Neuronal stem cell (in vitro differentiated cells): ENCODE data around the gene PIGR.

Source experiments
- DNase-seq: peaks from one replicate; pipeline ENCODE4 v3.0.0-alpha.2; 2013; ENCODE audit warnings: low spot score
- H2AFZ ChIP-seq: one replicate; pipeline ENCODE4 v1.6.1; 2013; ENCODE audit warnings: mild to moderate bottlenecking, low read length, inconsistent platforms
- H2AK5ac ChIP-seq: 2 replicates; pipeline ENCODE4 v1.6.1; 2013; ENCODE audit warnings: low read depth, mild to moderate bottlenecking, inconsistent platforms, low read length, moderate library complexity, mixed read lengths
- H2BK120ac ChIP-seq: 2 replicates; pipeline ENCODE4 v1.6.1; 2013; ENCODE audit warnings: low read depth, mild to moderate bottlenecking, inconsistent platforms, low read length, moderate library complexity, mixed read lengths
- H2BK12ac ChIP-seq: one replicate; pipeline ENCODE4 v1.6.1; 2013; ENCODE audit warnings: low read length, inconsistent platforms
- H2BK15ac ChIP-seq: 2 replicates; pipeline ENCODE4 v1.6.1; 2013; ENCODE audit warnings: mild to moderate bottlenecking, low read length, inconsistent platforms, mixed read lengths
- H2BK5ac ChIP-seq: one replicate; pipeline ENCODE4 v1.6.1; 2013; ENCODE audit warnings: inconsistent platforms, mild to moderate bottlenecking, low read length, moderate library complexity
- H3K14ac ChIP-seq: one replicate; pipeline ENCODE4 v1.6.1; 2013; ENCODE audit warnings: low read length, inconsistent platforms
- H3K18ac ChIP-seq: 2 replicates; pipeline ENCODE4 v1.6.1; 2013; ENCODE audit warnings: low read length, inconsistent platforms
- H3K23ac ChIP-seq: 2 replicates; pipeline ENCODE4 v1.6.1; 2013; ENCODE audit warnings: low read depth, mild to moderate bottlenecking, mixed read lengths, low read length, inconsistent platforms; ENCODE audit not compliant: poor library complexity
- H3K27ac ChIP-seq: replicated peaks from 3 replicates; pipeline ENCODE4 v1.5.1; 2013; ENCODE audit warnings: low read length, inconsistent platforms
- H3K27me3 ChIP-seq, 3 experiments: 2 replicates each; pipeline ENCODE4 v1.6.1; 2013; ENCODE audit warnings: low read length in 3 of 3, mild to moderate bottlenecking in 2 of 3, inconsistent platforms in 1 of 3, low read depth in 1 of 3, mixed read lengths in 1 of 3, moderate library complexity in 1 of 3; ENCODE audit not compliant: control insufficient read depth in 3 of 3, insufficient read depth in 3 of 3
- H3K36me3 ChIP-seq, 2 donors: replicated peaks in 1 of 2; 2 replicates each; pipeline ENCODE4 v1.6.1; 2013; ENCODE audit warnings: low read length in 2 of 2; ENCODE audit not compliant: control insufficient read depth in 2 of 2, insufficient read depth in 2 of 2
- H3K4ac ChIP-seq: 2 replicates; pipeline ENCODE4 v1.6.1; 2013; ENCODE audit warnings: inconsistent platforms, mild to moderate bottlenecking, low read length, moderate library complexity
- H3K4me1 ChIP-seq, 2 donors: 1 replicate in 1 of 2; 2 replicates in 1 of 2; pipeline ENCODE4 v1.6.1; 2013; ENCODE audit warnings: low read length in 2 of 2, low read depth in 1 of 2; ENCODE audit not compliant: control insufficient read depth in 2 of 2, insufficient read depth in 1 of 2
- H3K4me2 ChIP-seq: one replicate; pipeline ENCODE4 v1.6.1; 2013; ENCODE audit warnings: mild to moderate bottlenecking, low read length, inconsistent platforms; ENCODE audit not compliant: insufficient read depth, poor library complexity, severe bottlenecking
- H3K4me3 ChIP-seq, 2 donors: 2 replicates each; pipeline ENCODE4 v1.5.1; 2013; ENCODE audit warnings: low read length in 2 of 2, mild to moderate bottlenecking in 2 of 2, inconsistent platforms in 1 of 2, moderate library complexity in 1 of 2
- H3K79me1 ChIP-seq: one replicate; pipeline ENCODE4 v1.6.1; 2013; ENCODE audit warnings: low read depth, mild to moderate bottlenecking, inconsistent platforms, low read length, moderate library complexity
- H3K9ac ChIP-seq: one replicate; pipeline ENCODE4 v1.6.1; 2013; ENCODE audit warnings: mild to moderate bottlenecking, low read depth, low read length, inconsistent platforms; ENCODE audit not compliant: poor library complexity
- H3K9me3 ChIP-seq, 2 donors: replicated peaks in 1 of 2; 2 replicates each; pipeline versions ENCODE3 to v1.6.1; 2013; ENCODE audit warnings: low read length in 2 of 2, mild to moderate bottlenecking in 2 of 2, inconsistent platforms in 1 of 2, low read depth in 1 of 2, mixed read lengths in 1 of 2, moderate library complexity in 1 of 2; ENCODE audit not compliant: control insufficient read depth in 2 of 2, insufficient read depth in 1 of 2
- H4K8ac ChIP-seq: one replicate; pipeline ENCODE4 v1.6.1; 2013; ENCODE audit warnings: low read depth, mild to moderate bottlenecking, inconsistent platforms, low read length, moderate library complexity
- H4K91ac ChIP-seq: one replicate; pipeline ENCODE4 v1.6.1; 2013; ENCODE audit warnings: low read length, low read depth, mild to moderate bottlenecking, inconsistent platforms; ENCODE audit not compliant: poor library complexity
- WGBS, 2 donors: extraction: QIAGEN DNeasy Blood & Tissue Kit; methylation state at CpG; one replicate each; pipeline ENCODE4 v1.1.7; 2013; ENCODE audit warnings: missing lambda C conversion rate in 2 of 2, mixed read lengths in 1 of 2; ENCODE audit not compliant: insufficient read length in 2 of 2, insufficient replicate concordance in 1 of 2; ENCODE audit errors: extremely low coverage in 2 of 2; 5-methylcytosine and 5-hydroxymethylcytosine counted together

Gene PIGR

DNA sequence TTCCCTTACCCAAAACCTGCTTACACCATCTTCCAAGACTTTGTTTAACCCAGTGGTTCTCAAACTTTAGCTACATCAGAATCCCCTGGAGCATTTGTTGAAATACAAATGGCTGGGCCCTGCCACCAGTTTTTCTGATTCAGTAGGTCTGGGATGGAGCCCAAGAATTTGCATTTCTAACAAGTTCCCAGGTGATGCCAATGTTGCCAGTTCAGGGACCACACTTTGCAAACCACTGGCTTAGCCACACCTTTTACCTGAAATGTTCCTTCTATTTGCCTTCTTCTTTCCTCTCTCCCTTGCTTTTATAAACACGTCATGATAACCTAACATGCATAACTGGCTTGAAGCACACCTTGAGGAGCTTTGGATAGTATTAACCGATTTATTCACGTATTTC is 40.1 kb upstream of the PIGR start:
- no peaks in the 10 kb centered on the region for H3K79me1 ChIP-seq
- H3K4ac ChIP-seq, result no peak overlapping the region
- H2BK15ac ChIP-seq, result no peak overlapping the region
- DNase-seq, result no peak
- no peak overlapping the region for H2AK5ac ChIP-seq
- H3K9me3 ChIP-seq, result no peaks in the 10 kb centered on the region
- H3K27ac ChIP-seq, result no peak overlapping the region
- no peak overlapping the region for H2BK12ac ChIP-seq
- WGBS, 2 donors, result 100% methylated on average over 1 of the region's 3 CpGs; no CpG with 5 or more reads in 1 of the 2 donors
- H3K4me2 ChIP-seq, result no peak overlapping the region
- H3K18ac ChIP-seq, result no peak overlapping the region
- H3K4me1 ChIP-seq, result peaks cover 0 to 2% of the 10 kb centered on the region in 2 donors
- no peaks in the 10 kb centered on the region for H3K36me3 ChIP-seq
- no peak overlapping the region for H2AFZ ChIP-seq
- no peak overlapping the region for H3K23ac ChIP-seq
- no peak overlapping the region for H3K9ac ChIP-seq
- H4K8ac ChIP-seq, result no peak overlapping the region
- H3K4me3 ChIP-seq, result no peak overlapping the region
- H4K91ac ChIP-seq, result no peak overlapping the region
- no peak overlapping the region for H2BK5ac ChIP-seq
- no peak overlapping the region for H3K14ac ChIP-seq
- peaks cover 0 to 24% (median 0%) of the 10 kb centered on the region in 3 experiments for H3K27me3 ChIP-seq
- no peak overlapping the region for H2BK120ac ChIP-seq

DNA sequence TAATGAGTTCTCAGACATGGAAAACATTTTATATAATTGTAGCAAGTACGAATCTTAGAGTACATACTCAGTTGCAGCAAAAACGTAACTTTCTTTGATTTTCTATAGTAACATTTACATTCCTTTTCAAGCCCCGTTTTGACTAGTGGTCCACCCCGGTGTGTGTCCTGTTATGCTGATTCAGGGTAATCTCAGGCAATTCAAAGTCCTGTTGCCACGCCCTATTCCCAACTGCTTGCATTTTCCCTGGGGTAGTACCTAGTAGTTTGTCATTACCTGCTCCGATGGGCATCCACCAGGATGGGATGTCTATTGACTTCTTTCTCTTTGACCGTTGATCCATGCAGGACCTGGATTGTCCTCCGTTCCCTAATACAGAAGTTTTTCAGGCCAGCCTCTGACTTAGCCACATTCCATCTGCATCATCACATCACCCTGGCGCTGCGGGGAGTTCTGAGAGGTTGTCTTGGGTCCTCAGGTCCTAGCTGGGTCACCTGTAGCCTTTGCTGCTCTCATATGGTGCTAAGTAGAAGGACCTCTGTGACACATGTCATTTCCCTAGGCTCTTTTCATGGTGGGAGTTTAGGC is 39.0 kb upstream of the PIGR start:
- Histone ChIP-seq H3K4me2 (no peak overlapping the region), H3K36me3 (no peaks in the 10 kb centered on the region), H3K27me3 (peaks cover 0 to 21% (median 0%) of the 10 kb centered on the region in 3 experiments), H2AFZ (no peak overlapping the region), H3K4ac (no peak overlapping the region), H3K4me1 (peaks cover 0 to 2% of the 10 kb centered on the region in 2 donors), H3K79me1 (no peaks in the 10 kb centered on the region), H3K23ac (no peak overlapping the region), H4K91ac (no peak overlapping the region), H3K27ac (no peak overlapping the region), H2BK15ac (no peak overlapping the region), H3K18ac (no peak overlapping the region), H3K14ac (no peak overlapping the region), H4K8ac (no peak overlapping the region), H2BK5ac (no peak overlapping the region), H2BK120ac (no peak overlapping the region), H3K9ac (no peak overlapping the region), H2BK12ac (no peak overlapping the region), H2AK5ac (no peak overlapping the region), H3K4me3 (no peak overlapping the region), H3K9me3 (no peaks in the 10 kb centered on the region)
- no peak for DNase-seq
- no CpG with 5 or more reads among the region's 10 CpGs for WGBS, 2 donors

GRCh38 chr1:206982216-206982615 is 36.0 kb upstream of the PIGR start:
- WGBS, 2 donors, result no CpG with 5 or more reads among the region's 4 CpGs
- Histone ChIP-seq H3K36me3 (no peaks in the 10 kb centered on the region), H3K9ac (no peak overlapping the region), H3K4me3 (no peak overlapping the region), H3K79me1 (no peaks in the 10 kb centered on the region), H3K18ac (no peak overlapping the region), H2BK12ac (no peak overlapping the region), H3K27ac (no peak overlapping the region), H3K27me3 (peaks cover 0 to 9% (median 0%) of the 10 kb centered on the region in 3 experiments), H3K23ac (no peak overlapping the region), H3K4me1 (peaks cover 0 to 2% of the 10 kb centered on the region in 2 donors), H3K4ac (no peak overlapping the region), H4K91ac (no peak overlapping the region), H2BK5ac (no peak overlapping the region), H2AK5ac (no peak overlapping the region), H2BK15ac (no peak overlapping the region), H2BK120ac (no peak overlapping the region), H4K8ac (no peak overlapping the region), H3K14ac (no peak overlapping the region), H3K9me3 (no peaks in the 10 kb centered on the region), H2AFZ (no peak overlapping the region), H3K4me2 (no peak overlapping the region)
- peak; percentile 40 for DNase-seq

DNA sequence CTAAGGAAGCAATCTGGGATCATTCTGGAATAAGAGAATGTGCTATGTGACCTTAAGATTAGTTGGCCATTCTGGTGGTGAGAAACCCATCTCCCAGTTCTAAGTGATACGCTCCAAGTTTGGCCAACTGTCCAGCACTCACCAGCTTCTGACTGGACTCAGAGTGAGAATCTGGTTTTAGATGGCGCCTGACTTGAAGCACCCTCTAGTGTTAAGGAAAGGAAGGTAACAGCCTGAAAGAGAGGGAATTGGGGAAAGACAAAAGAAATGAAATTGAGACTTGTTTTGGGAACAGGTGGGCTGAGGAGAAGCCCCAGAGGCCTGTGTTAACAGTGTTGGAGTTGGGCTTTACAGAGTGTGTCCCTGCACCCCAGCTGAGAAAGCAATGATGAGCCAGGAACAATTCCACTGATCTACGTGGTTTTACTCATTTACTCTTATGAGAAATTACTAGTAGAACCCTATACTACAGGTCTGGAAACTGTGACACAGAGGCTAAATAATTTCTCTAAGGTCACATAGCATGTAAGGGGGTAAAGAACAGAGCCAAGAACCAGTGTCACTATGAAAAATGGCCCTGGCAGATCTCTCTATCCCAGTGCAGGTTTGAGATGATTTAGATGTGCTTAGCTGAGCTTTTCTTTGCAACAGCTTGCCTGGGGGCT is 33.2 kb upstream of the PIGR start:
- Histone ChIP-seq H3K4ac (no peak overlapping the region), H3K4me1 (no peaks in the 10 kb centered on the region), H3K14ac (no peak overlapping the region), H3K9me3 (no peaks in the 10 kb centered on the region), H3K18ac (no peak overlapping the region), H3K23ac (no peak overlapping the region), H3K27ac (no peak overlapping the region), H2BK120ac (no peak overlapping the region), H2BK12ac (no peak overlapping the region), H3K79me1 (no peaks in the 10 kb centered on the region), H2AK5ac (no peak overlapping the region), H3K4me3 (no peak overlapping the region), H3K9ac (no peak overlapping the region), H3K4me2 (no peak overlapping the region), H2BK15ac (no peak overlapping the region), H4K91ac (no peak overlapping the region), H4K8ac (no peak overlapping the region), H2AFZ (no peak overlapping the region), H3K36me3 (no peaks in the 10 kb centered on the region), H3K27me3 (no peaks in the 10 kb centered on the region), H2BK5ac (no peak overlapping the region)
- DNase-seq, result no peak
- no CpG with 5 or more reads among the region's 3 CpGs for WGBS, 2 donors
